HL-60 (cell line): Measurements from ENCODE around the gene RXRG.

Experiments
- DNase-seq, 2 experiments: peaks; one replicate each; pipeline ENCODE4 v3.0.0-alpha.2; 2010 to 2020; ENCODE audit warnings: low read depth in 1 of 2, low spot score in 1 of 2
- H3K27ac ChIP-seq: fragments of 250-450 bp; sonication (Bioruptor Pico); replicated peaks from 2 replicates; pipeline ENCODE4 v1.5.1; 2020; ENCODE audit warnings: mild to moderate bottlenecking, moderate library complexity
- H3K27me3 ChIP-seq: fragments of 250-450 bp; sonication (Bioruptor Pico); 2 replicates; pipeline ENCODE4 v1.5.1; 2021; ENCODE audit warnings: mild to moderate bottlenecking, moderate library complexity; ENCODE audit not compliant: insufficient read depth, poor library complexity, severe bottlenecking
- H3K4me3 ChIP-seq: replicated peaks from 2 replicates; pipeline ENCODE4 v1.5.1; 2011; ENCODE audit warnings: mild to moderate bottlenecking, control low read depth, low read length; ENCODE audit not compliant: insufficient read depth
- GABPA ChIP-seq: IDR thresholded peaks from 2 replicates; pipeline ENCODE4 v1.6.1; 2012; ENCODE audit warnings: low read depth
- POLR2AphosphoS5 ChIP-seq: IDR thresholded peaks from 2 replicates; pipeline ENCODE4 v1.6.1; 2012; ENCODE audit warnings: low read depth
- SPI1 ChIP-seq: IDR thresholded peaks from 2 replicates; pipeline ENCODE4 v1.6.1; 2012; ENCODE audit warnings: low read depth, mild to moderate bottlenecking, borderline replicate concordance
- TF ChIP-seq, protein P1 (sequence below): IDR thresholded peaks from one replicate; pipeline ENCODE4 v1.5.1; 2011; ENCODE audit warnings: low read length, control low read depth, inconsistent platforms; ENCODE audit not compliant: insufficient read depth
- TF ChIP-seq, protein P2 (sequence below): IDR thresholded peaks from 2 replicates; pipeline ENCODE4 v1.6.1; 2012; ENCODE audit warnings: low read depth; ENCODE audit not compliant: insufficient replicate concordance

Gene RXRG

DNA sequence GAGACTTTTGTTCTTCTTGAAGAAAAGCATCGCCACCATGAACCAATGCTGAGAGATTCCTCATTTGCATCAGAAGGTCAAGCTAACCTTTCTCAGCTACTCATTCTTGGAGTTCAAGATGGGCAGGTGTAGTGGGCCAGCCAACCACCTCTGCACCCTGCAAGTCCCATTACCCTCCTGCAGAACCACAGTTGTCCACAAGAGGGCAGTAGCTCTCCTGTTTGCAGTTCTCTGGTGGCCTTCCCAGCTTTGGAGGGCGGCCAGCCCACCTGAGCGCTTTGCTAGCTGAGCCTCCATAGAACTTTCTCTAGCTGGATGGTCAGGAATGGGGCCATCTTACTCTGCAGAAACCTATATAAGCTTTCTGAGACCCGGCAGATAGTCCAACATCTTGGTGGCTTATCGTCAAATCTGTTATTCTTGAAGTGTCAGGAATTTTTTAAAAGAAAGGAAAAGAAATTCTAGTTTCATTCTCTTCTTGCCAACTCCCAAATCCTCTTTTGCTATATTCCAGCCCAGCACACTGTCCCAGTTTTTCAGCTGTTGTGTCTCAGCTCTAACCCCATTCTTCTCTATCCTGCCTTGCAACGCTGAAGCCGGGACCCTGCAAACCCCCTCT is 77.4 kb downstream of the RXRG start:
- Histone ChIP-seq H3K4me3 (no peak overlapping the region), H3K27me3 (peaks cover 17% of the 10 kb centered on the region), H3K27ac (no peak overlapping the region)
- TF ChIP-seq, protein P1, sequence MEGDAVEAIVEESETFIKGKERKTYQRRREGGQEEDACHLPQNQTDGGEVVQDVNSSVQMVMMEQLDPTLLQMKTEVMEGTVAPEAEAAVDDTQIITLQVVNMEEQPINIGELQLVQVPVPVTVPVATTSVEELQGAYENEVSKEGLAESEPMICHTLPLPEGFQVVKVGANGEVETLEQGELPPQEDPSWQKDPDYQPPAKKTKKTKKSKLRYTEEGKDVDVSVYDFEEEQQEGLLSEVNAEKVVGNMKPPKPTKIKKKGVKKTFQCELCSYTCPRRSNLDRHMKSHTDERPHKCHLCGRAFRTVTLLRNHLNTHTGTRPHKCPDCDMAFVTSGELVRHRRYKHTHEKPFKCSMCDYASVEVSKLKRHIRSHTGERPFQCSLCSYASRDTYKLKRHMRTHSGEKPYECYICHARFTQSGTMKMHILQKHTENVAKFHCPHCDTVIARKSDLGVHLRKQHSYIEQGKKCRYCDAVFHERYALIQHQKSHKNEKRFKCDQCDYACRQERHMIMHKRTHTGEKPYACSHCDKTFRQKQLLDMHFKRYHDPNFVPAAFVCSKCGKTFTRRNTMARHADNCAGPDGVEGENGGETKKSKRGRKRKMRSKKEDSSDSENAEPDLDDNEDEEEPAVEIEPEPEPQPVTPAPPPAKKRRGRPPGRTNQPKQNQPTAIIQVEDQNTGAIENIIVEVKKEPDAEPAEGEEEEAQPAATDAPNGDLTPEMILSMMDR = peak; percentile 96
- TF ChIP-seq POLR2AphosphoS5 = no peak
- DNase-seq = peak; percentile 34 to 46

DNA sequence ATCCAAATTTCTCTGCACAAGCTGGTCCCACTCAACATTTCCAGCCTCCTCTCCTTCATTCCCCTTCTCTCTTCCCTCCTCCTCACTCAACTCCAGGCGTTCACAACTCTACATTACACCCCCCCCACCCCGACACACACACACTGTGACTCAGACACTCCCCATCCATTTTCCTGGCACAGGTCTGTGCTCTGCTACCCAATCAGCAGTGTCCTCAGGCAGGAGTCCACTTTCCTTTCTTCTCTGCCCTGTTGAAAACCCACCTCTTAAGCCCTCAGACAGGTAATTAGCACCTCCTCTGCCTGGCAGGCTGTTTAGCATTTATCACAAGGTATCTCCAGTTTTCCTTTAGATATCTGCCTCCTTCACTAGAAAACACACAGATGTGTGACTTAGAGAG is 79.6 kb downstream of the RXRG start:
- DNase-seq = no peak
- TF ChIP-seq POLR2AphosphoS5 = no peak
- TF ChIP-seq, protein P2, sequence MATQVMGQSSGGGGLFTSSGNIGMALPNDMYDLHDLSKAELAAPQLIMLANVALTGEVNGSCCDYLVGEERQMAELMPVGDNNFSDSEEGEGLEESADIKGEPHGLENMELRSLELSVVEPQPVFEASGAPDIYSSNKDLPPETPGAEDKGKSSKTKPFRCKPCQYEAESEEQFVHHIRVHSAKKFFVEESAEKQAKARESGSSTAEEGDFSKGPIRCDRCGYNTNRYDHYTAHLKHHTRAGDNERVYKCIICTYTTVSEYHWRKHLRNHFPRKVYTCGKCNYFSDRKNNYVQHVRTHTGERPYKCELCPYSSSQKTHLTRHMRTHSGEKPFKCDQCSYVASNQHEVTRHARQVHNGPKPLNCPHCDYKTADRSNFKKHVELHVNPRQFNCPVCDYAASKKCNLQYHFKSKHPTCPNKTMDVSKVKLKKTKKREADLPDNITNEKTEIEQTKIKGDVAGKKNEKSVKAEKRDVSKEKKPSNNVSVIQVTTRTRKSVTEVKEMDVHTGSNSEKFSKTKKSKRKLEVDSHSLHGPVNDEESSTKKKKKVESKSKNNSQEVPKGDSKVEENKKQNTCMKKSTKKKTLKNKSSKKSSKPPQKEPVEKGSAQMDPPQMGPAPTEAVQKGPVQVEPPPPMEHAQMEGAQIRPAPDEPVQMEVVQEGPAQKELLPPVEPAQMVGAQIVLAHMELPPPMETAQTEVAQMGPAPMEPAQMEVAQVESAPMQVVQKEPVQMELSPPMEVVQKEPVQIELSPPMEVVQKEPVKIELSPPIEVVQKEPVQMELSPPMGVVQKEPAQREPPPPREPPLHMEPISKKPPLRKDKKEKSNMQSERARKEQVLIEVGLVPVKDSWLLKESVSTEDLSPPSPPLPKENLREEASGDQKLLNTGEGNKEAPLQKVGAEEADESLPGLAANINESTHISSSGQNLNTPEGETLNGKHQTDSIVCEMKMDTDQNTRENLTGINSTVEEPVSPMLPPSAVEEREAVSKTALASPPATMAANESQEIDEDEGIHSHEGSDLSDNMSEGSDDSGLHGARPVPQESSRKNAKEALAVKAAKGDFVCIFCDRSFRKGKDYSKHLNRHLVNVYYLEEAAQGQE = no peak
- no peak for TF ChIP-seq SPI1
- TF ChIP-seq, protein P1 = no peak
- no peak for TF ChIP-seq GABPA
- Histone ChIP-seq H3K27ac (no peak overlapping the region), H3K27me3 (peaks cover 2% of the 10 kb centered on the region), H3K4me3 (no peak overlapping the region)

DNA sequence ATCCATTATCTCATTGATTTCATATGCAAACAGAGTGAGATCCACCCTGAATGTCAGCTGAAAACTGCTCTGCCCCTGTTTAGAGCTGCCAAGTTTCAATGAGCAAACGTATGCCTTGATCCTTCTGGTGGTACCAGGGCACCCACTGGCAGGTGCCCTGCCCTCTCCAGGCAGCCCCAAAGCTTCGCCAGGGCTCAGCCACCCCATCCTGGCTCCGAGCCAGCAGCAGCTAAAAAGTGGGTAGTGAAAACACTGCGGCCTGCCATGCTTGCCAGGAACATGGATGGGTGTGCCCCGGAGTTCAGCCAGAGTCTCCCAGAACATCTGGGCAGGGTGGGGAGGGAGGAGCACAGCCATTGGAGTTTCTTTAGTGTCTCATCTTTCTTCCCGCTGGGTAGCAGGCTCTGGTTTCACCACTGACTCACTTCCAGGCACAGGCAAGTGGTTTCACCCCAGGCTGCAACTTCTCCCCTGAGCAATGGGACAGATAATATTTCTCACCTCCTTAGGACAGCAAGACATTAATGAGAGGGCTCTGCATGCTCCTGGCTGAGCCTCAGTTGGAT is 80.3 kb downstream of the RXRG start:
- Histone ChIP-seq H3K27ac (no peak overlapping the region), H3K4me3 (no peak overlapping the region), H3K27me3 (peaks cover 2% of the 10 kb centered on the region)
- DNase-seq = no peak
- TF ChIP-seq, protein P1 = no peak
- TF ChIP-seq POLR2AphosphoS5 (no peak), GABPA (no peak), SPI1 (no peak)
- TF ChIP-seq, protein P2 = no peak

DNA sequence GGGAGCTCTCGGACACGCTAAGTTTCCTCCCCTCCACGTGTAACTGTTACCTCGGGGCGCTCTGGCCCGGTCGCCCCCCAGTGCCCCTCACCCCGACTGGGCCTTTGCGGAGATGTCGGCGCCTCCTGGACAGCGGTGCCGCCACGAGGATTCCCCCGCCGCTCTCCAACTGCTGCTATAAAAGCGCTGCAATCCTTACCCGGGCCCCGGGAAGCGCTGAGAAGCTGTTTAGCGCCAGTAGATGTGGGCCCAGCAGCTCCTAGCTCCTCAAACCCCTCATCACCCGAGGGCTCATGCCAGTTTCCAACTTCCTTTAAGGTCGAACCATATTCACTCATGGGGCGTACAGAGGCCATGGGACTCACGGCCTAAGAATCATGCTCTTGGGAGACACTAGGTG is 88.0 kb downstream of the RXRG start:
- Histone ChIP-seq H3K4me3 (no peak overlapping the region), H3K27ac (no peak overlapping the region), H3K27me3 (peaks cover 61% of the 10 kb centered on the region)
- DNase-seq = no peak
- TF ChIP-seq, protein P2 = no peak
- TF ChIP-seq POLR2AphosphoS5 (no peak), GABPA (no peak)
